Activated naive CD8-positive, alpha-beta T cell treated with anti-CD3 and anti-CD28 coated beads, Interleukin-2, amount 50 U/mL, for 24 hours (primary cell): ENCODE data around the gene ARHGAP9.
"Not testable (repeated sequence)": the region's sequence is repeated elsewhere in the genome, so short reads cannot be mapped to it uniquely, and the experiment has no call there.

Experiments
- ATAC-seq: fragments of 150-1000 bp; cut with Tn5 transposase; one replicate; pipeline ENCODE4 v1.10.0; 2021
- DNase-seq: peaks from one replicate; pipeline ENCODE4 v3.0.0; 2021
- H3K27ac Mint-ChIP-seq: one replicate; pipeline ENCODE4 v1.8.0; 2021; ENCODE audit warnings: mild to moderate bottlenecking, mixed read lengths
- H3K27me3 Mint-ChIP-seq: one replicate; pipeline ENCODE4 v1.8.0; 2021; ENCODE audit warnings: mixed read lengths
- H3K36me3 Mint-ChIP-seq: one replicate; pipeline ENCODE4 v1.8.0; 2021; ENCODE audit warnings: low read depth, mixed read lengths
- H3K4me1 Mint-ChIP-seq: one replicate; pipeline ENCODE4 v1.8.0; 2021; ENCODE audit warnings: mixed read lengths
- H3K4me3 Mint-ChIP-seq: one replicate; pipeline ENCODE4 v1.8.0; 2021; ENCODE audit warnings: mild to moderate bottlenecking, moderate library complexity, mixed read lengths
- H3K9me3 Mint-ChIP-seq: one replicate; pipeline ENCODE4 v1.8.0; 2021; ENCODE audit warnings: mixed read lengths

Gene ARHGAP9

DNA sequence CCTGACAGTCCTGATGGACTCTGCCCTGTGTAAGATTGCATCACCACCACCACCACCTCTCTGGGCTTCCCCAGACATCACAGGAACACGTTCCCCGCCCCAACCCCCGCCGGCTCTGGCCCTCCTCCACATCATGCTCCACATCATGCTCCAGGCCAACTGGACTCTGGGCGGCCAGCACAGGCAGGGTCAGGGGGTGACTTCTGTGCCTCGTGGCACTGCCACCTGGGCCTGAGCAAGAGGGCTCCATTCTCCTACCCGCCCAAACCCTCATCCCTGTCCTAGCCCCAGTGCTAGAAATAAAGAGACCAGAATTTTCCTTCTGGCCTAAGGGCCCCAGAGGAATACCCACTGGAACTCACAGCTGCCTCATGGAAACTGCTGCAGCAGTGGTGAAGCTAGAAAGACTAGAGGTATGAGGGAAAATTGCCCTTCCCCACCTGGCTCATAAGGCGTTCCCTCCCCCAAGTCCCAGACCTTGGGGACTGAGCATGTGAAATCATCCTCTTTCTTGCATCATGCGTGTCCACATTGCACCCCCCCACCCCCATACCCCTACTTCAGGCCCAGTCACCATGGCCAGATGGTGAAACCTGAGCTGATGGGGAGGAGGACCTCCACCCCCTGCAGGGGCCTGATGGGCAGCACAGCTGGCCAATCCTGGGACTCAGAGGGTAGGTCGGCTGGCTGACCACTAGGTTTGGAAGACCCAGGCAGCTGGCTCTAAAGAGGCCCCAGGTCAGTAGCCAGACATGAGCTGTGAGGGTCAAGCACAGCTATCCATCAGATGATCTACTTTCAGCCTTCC is 24.9 kb downstream of the ARHGAP9 start, which contains the start of gene INHBE:
INHBE (plus strand) TSS at position 742 of the 808 bp plus-strand sequence. CDS start 230 bp downstream, outside the sequence.
- H3K36me3 Mint-ChIP-seq = no peaks in the 10 kb centered on the region
- peak within 1 kb of the TSS; percentile 77 for H3K4me3 Mint-ChIP-seq
- H3K9me3 Mint-ChIP-seq = no peaks in the 10 kb centered on the region
- ATAC-seq = peak; percentile 11
- H3K4me1 Mint-ChIP-seq = peaks cover 59% of the 10 kb centered on the region
- DNase-seq = peak; percentile 50
- H3K27me3 Mint-ChIP-seq = peaks cover 3% of the 10 kb centered on the region
- H3K27ac Mint-ChIP-seq = peak within 1 kb of the TSS; percentile 72

- DNase-seq = no peak
- Mint-ChIP-seq H3K27ac (peak overlapping the region; percentile 72), H3K4me3 (no peak overlapping the region), H3K9me3 (no peaks in the 10 kb centered on the region), H3K27me3 (peaks cover 3% of the 10 kb centered on the region), H3K36me3 (no peaks in the 10 kb centered on the region), H3K4me1 (peaks cover 56% of the 10 kb centered on the region)
- no peak for ATAC-seq
Measured at GRCh38 chr12:57454213-57454565, 25.5 kb downstream of the ARHGAP9 start.

- Mint-ChIP-seq H3K4me3 (peak overlapping the region; percentile 61), H3K4me1 (peaks cover 45% of the 10 kb centered on the region), H3K9me3 (no peaks in the 10 kb centered on the region), H3K27me3 (peaks cover 3% of the 10 kb centered on the region), H3K27ac (peak overlapping the region; percentile 70), H3K36me3 (no peaks in the 10 kb centered on the region)
- peak; percentile 23 for ATAC-seq
- DNase-seq = peak; percentile 78
Measured at GRCh38 chr12:57452937-57453509, 26.6 kb downstream of the ARHGAP9 start.

GRCh38 chr12:57452181-57452936 is 27.3 kb downstream of the ARHGAP9 start:
- H3K27ac Mint-ChIP-seq = peak overlapping the region; percentile 70
- ATAC-seq = peak; percentile 69
- peak overlapping the region; percentile 61 for H3K4me3 Mint-ChIP-seq
- DNase-seq = peak; percentile 47
- peaks cover 3% of the 10 kb centered on the region for H3K27me3 Mint-ChIP-seq
- no peaks in the 10 kb centered on the region for H3K9me3 Mint-ChIP-seq
- no peaks in the 10 kb centered on the region for H3K36me3 Mint-ChIP-seq
- peaks cover 43% of the 10 kb centered on the region for H3K4me1 Mint-ChIP-seq

- H3K4me1 Mint-ChIP-seq = peaks cover 36% of the 10 kb centered on the region
- H3K4me3 Mint-ChIP-seq = no peak overlapping the region
- H3K36me3 Mint-ChIP-seq = no peaks in the 10 kb centered on the region
- DNase-seq = no peak
- H3K27ac Mint-ChIP-seq = peak overlapping the region; percentile 60
- ATAC-seq = no peak
- H3K9me3 Mint-ChIP-seq = no peaks in the 10 kb centered on the region
- peaks cover 3% of the 10 kb centered on the region for H3K27me3 Mint-ChIP-seq
Measured at GRCh38 chr12:57451233-57451778, 28.4 kb downstream of the ARHGAP9 start.

- Mint-ChIP-seq H3K36me3 (no peaks in the 10 kb centered on the region), H3K4me1 (peaks cover 26% of the 10 kb centered on the region), H3K27me3 (peaks cover 3% of the 10 kb centered on the region), H3K4me3 (no peak overlapping the region), H3K9me3 (no peaks in the 10 kb centered on the region), H3K27ac (no peak overlapping the region)
- DNase-seq = no peak
- no peak for ATAC-seq
Measured at GRCh38 chr12:57450057-57450456, 29.6 kb downstream of the ARHGAP9 start.

GRCh38 chr12:57449375-57449774 is 30.3 kb downstream of the ARHGAP9 start:
- ATAC-seq = no peak
- no peak for DNase-seq
- peaks cover 3% of the 10 kb centered on the region for H3K27me3 Mint-ChIP-seq
- H3K9me3 Mint-ChIP-seq = no peaks in the 10 kb centered on the region
- peaks cover 20% of the 10 kb centered on the region for H3K4me1 Mint-ChIP-seq
- H3K36me3 Mint-ChIP-seq = no peaks in the 10 kb centered on the region
- no peak overlapping the region for H3K4me3 Mint-ChIP-seq
- H3K27ac Mint-ChIP-seq = no peak overlapping the region

GRCh38 chr12:57448669-57449068 is 31.0 kb downstream of the ARHGAP9 start:
- Mint-ChIP-seq H3K27me3 (peaks cover 3% of the 10 kb centered on the region), H3K27ac (no peak overlapping the region), H3K4me1 (peaks cover 20% of the 10 kb centered on the region), H3K36me3 (no peaks in the 10 kb centered on the region), H3K9me3 (no peaks in the 10 kb centered on the region), H3K4me3 (no peak overlapping the region)
- no peak for DNase-seq
- no peak for ATAC-seq

GRCh38 chr12:57446292-57446960 is 33.2 kb downstream of the ARHGAP9 start:
- Mint-ChIP-seq H3K4me1 (peaks cover 5% of the 10 kb centered on the region), H3K9me3 (peaks cover 8% of the 10 kb centered on the region), H3K36me3 (peaks cover 3% of the 10 kb centered on the region), H3K4me3 (no peak overlapping the region), H3K27me3 (peaks cover 2% of the 10 kb centered on the region), H3K27ac (no peak overlapping the region)
- no peak for DNase-seq
- ATAC-seq = no peak

DNA sequence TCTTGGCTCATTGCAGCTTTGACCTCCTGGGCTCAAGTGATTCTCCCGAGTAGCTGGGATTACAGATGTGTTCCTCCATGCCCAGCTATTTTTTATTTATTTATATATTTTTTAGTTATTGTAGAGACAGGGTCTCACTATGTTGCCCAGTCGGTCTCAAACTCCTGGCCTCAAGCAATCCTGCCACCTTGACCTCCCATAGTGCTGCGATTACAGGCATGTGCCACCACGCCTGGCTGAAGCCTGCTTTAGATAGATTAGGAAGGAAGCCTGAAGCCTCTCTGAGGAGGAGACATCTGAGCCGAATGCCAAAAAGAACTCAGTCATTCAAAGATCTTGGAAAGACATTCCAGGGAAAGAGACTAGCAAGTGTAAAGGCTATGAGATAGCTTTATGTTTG is 34.9 kb downstream of the ARHGAP9 start:
- Mint-ChIP-seq H3K27me3 (peaks cover 2% of the 10 kb centered on the region), H3K9me3 (peaks cover 11% of the 10 kb centered on the region), H3K27ac (no peak overlapping the region), H3K4me1 (no peaks in the 10 kb centered on the region), H3K36me3 (peaks cover 5% of the 10 kb centered on the region), H3K4me3 (no peak overlapping the region)
- DNase-seq (no peak), ATAC-seq (no peak)

DNA sequence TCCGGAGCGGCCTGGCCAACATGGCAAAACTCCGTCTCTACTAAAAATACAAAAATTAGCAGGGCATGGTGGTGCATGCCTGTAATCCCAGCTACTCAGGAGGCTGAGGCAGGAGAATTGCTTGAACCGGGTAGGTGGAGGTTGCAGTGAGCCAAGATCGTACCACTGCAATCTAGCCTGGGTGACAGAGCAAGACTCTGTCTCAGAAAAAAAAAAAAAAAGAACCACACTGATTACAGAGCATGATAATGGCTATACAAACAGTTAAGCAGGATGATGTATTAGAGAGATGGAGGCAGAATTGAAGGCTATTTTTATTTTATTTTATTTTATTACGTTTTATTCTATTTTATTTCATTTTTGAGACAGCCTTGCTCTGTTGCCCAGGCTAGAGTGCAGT is 35.3 kb downstream of the ARHGAP9 start:
- not testable (repeated sequence) for H3K4me3 Mint-ChIP-seq, H3K27ac Mint-ChIP-seq

GRCh38 chr12:57441846-57442427 is 37.7 kb downstream of the ARHGAP9 start:
- peaks cover 5% of the 10 kb centered on the region for H3K36me3 Mint-ChIP-seq
- ATAC-seq (no peak), DNase-seq (no peak)
- H3K27ac Mint-ChIP-seq = no peak overlapping the region
- peaks cover 2% of the 10 kb centered on the region for H3K27me3 Mint-ChIP-seq
- H3K4me1 Mint-ChIP-seq = no peaks in the 10 kb centered on the region
- H3K9me3 Mint-ChIP-seq = peaks cover 11% of the 10 kb centered on the region
- no peak overlapping the region for H3K4me3 Mint-ChIP-seq

More for the DNA sequence above, 35.3 kb downstream of the ARHGAP9 start:
- H3K9me3 Mint-ChIP-seq = peaks cover 11% of the 10 kb centered on the region
- not testable (repeated sequence) for DNase-seq, H3K4me1 Mint-ChIP-seq, ATAC-seq, H3K36me3 Mint-ChIP-seq, H3K27me3 Mint-ChIP-seq

GRCh38 chr12:57441393-57441792 is 38.3 kb downstream of the ARHGAP9 start:
- H3K27me3 Mint-ChIP-seq, ATAC-seq, H3K4me1 Mint-ChIP-seq, H3K4me3 Mint-ChIP-seq, H3K27ac Mint-ChIP-seq, H3K36me3 Mint-ChIP-seq, DNase-seq: not testable (repeated sequence)
- H3K9me3 Mint-ChIP-seq = peaks cover 11% of the 10 kb centered on the region

DNA sequence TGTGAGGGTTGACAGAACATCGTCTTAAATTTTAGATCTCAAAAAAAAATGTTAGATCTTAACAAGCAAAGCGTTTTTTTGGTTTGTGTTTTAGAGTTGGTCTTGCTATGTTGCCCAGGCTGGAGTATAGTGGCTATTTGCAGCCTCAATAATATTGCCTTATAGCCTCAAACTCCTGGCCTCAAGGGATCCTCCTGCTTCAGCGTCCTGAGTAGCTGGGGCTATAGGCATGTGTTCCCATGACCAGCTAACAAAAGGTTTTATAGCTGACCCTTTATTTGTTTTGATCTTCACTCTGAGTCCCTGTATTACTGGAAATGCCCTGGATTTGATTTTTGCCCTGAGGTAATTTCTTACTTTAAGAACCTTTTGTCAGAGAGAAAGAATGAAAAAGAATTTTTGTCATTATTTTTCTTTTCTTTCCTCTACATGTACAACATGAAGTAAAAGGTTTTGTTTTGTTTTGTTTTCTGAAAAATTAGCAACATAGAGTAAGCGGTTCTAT is 39.9 kb downstream of the ARHGAP9 start:
- H3K36me3 Mint-ChIP-seq = peaks cover 5% of the 10 kb centered on the region
- no peak overlapping the region for H3K27ac Mint-ChIP-seq
- H3K9me3 Mint-ChIP-seq = peaks cover 11% of the 10 kb centered on the region
- DNase-seq = no peak
- H3K27me3 Mint-ChIP-seq = peaks cover 2% of the 10 kb centered on the region
- ATAC-seq = no peak
- peaks cover 6% of the 10 kb centered on the region for H3K4me1 Mint-ChIP-seq
- no peak overlapping the region for H3K4me3 Mint-ChIP-seq
